H9 (cell line): ENCODE data around the gene CBFA2T2. TPM values are rescaled to one million over a fixed set of nuclear protein-coding genes. Genes with fewer than 3 reads are reported as not detected.

Source experiments
- DNase-seq: peaks from one replicate; pipeline ENCODE4 v3.0.0-alpha.2; 2017
- H2AFZ ChIP-seq: one replicate; pipeline ENCODE4 v1.6.1; 2013; ENCODE audit warnings: mild to moderate bottlenecking, low read length, control low read depth, moderate library complexity
- H2AK5ac ChIP-seq: 2 replicates; pipeline ENCODE4 v1.6.1; 2013; ENCODE audit warnings: low read length, control low read depth, mixed read lengths; ENCODE audit not compliant: insufficient read length
- H2BK120ac ChIP-seq: one replicate; pipeline ENCODE4 v1.6.1; 2013; ENCODE audit warnings: low read depth, mild to moderate bottlenecking, low read length, control low read depth, inconsistent platforms; ENCODE audit not compliant: poor library complexity, severe bottlenecking
- H2BK12ac ChIP-seq: 2 replicates; pipeline ENCODE4 v1.6.1; 2013; ENCODE audit warnings: low read length, control low read depth, mixed read lengths, low read depth; ENCODE audit not compliant: insufficient read length
- H2BK15ac ChIP-seq: 2 replicates; pipeline ENCODE4 v1.6.1; 2013; ENCODE audit warnings: low read depth, low read length, control low read depth
- H2BK20ac ChIP-seq: one replicate; pipeline ENCODE4 v1.6.1; 2013; ENCODE audit warnings: low read depth, mild to moderate bottlenecking, low read length, control low read depth, inconsistent platforms; ENCODE audit not compliant: poor library complexity, severe bottlenecking
- H2BK5ac ChIP-seq: 2 replicates; pipeline ENCODE4 v1.6.1; 2013; ENCODE audit warnings: low read length, control low read depth, mixed read lengths; ENCODE audit not compliant: insufficient read length
- H3K14ac ChIP-seq: 2 replicates; pipeline ENCODE4 v1.6.1; 2013; ENCODE audit warnings: low read length, control low read depth; ENCODE audit not compliant: insufficient read depth
- H3K18ac ChIP-seq: 2 replicates; pipeline ENCODE4 v1.6.1; 2013; ENCODE audit warnings: low read depth, mild to moderate bottlenecking, mixed read lengths, low read length, control low read depth; ENCODE audit not compliant: insufficient read length
- H3K23ac ChIP-seq: 2 replicates; pipeline ENCODE4 v1.6.1; 2013; ENCODE audit warnings: low read length, control low read depth, mixed read lengths, low read depth; ENCODE audit not compliant: insufficient read length
- H3K23me2 ChIP-seq: 2 replicates; pipeline ENCODE4 v1.6.1; 2013; ENCODE audit warnings: low read depth, mild to moderate bottlenecking, mixed read lengths, low read length, control low read depth; ENCODE audit not compliant: insufficient read length, poor library complexity, severe bottlenecking
- H3K27ac ChIP-seq: 2 replicates; pipeline ENCODE4 v1.5.1; 2013; ENCODE audit warnings: low read length, control low read depth, mixed read lengths, low read depth; ENCODE audit not compliant: insufficient read length
- H3K27me3 ChIP-seq: 2 replicates; pipeline ENCODE4 v1.6.1; 2013; ENCODE audit warnings: low read length, control low read depth, inconsistent platforms; ENCODE audit not compliant: insufficient read depth
- H3K4ac ChIP-seq: 2 replicates; pipeline ENCODE4 v1.6.1; 2013; ENCODE audit warnings: low read depth, mild to moderate bottlenecking, control low read depth, inconsistent platforms, low read length, moderate library complexity
- H3K4me1 ChIP-seq: 2 replicates; pipeline ENCODE4 v1.6.1; 2013; ENCODE audit warnings: low read length, control low read depth, inconsistent platforms; ENCODE audit not compliant: insufficient read depth
- H3K4me2 ChIP-seq: 2 replicates; pipeline ENCODE4 v1.6.1; 2013; ENCODE audit warnings: low read length, control low read depth, mixed read lengths; ENCODE audit not compliant: insufficient read length, insufficient read depth
- H3K56ac ChIP-seq: 2 replicates; pipeline ENCODE4 v1.6.1; 2013; ENCODE audit warnings: low read depth, mild to moderate bottlenecking, mixed read lengths, low read length, control low read depth; ENCODE audit not compliant: insufficient read length
- H3K79me1 ChIP-seq: 2 replicates; pipeline ENCODE4 v1.6.1; 2013; ENCODE audit warnings: low read depth, mild to moderate bottlenecking, moderate library complexity, low read length, control low read depth, inconsistent platforms; ENCODE audit not compliant: insufficient read depth, poor library complexity, severe bottlenecking
- H3K79me2 ChIP-seq: 2 replicates; pipeline ENCODE4 v1.6.1; 2013; ENCODE audit warnings: low read length, control low read depth, inconsistent platforms; ENCODE audit not compliant: insufficient read depth
- H3K9ac ChIP-seq: 2 replicates; pipeline ENCODE4 v1.6.1; 2013; ENCODE audit warnings: low read length, control low read depth, mixed read lengths; ENCODE audit not compliant: insufficient read length; ENCODE audit errors: extremely low read depth
- H3K9me3 ChIP-seq: one replicate; pipeline ENCODE4 v1.6.1; 2013; ENCODE audit warnings: low read depth, low read length, inconsistent platforms; ENCODE audit not compliant: control insufficient read depth
- H3T11ph ChIP-seq: one replicate; pipeline ENCODE4 v1.6.1; 2013; ENCODE audit warnings: mild to moderate bottlenecking, low read length, control low read depth, inconsistent platforms
- H4K20me1 ChIP-seq: one replicate; pipeline ENCODE4 v1.6.1; 2013; ENCODE audit not compliant: control insufficient read depth, insufficient read length, insufficient read depth
- H4K5ac ChIP-seq: 2 replicates; pipeline ENCODE4 v1.6.1; 2013; ENCODE audit warnings: low read depth, mild to moderate bottlenecking, mixed read lengths, low read length, control low read depth; ENCODE audit not compliant: insufficient read length
- H4K8ac ChIP-seq: replicated peaks from 2 replicates; pipeline ENCODE4 v1.6.1; 2013; ENCODE audit warnings: low read length, control low read depth, mixed read lengths, low read depth; ENCODE audit not compliant: insufficient read length
- H4K91ac ChIP-seq: 2 replicates; pipeline ENCODE4 v1.6.1; 2013; ENCODE audit warnings: low read depth, mild to moderate bottlenecking, moderate library complexity, mixed read lengths, low read length, control low read depth; ENCODE audit not compliant: insufficient read length
- H3K27ac Mint-ChIP-seq, 3 experiments: 2 replicates in 2 of 3; 3 replicates in 1 of 3; pipeline ENCODE4 v1.8.0; 2020 to 2021; ENCODE audit warnings: mixed read lengths in 3 of 3, mild to moderate bottlenecking in 1 of 3, moderate library complexity in 1 of 3
- H3K27me3 Mint-ChIP-seq: 2 replicates; pipeline ENCODE4 v1.8.0; 2021; ENCODE audit warnings: low read depth, mild to moderate bottlenecking, moderate library complexity, mixed read lengths
- H3K36me3 Mint-ChIP-seq, 3 experiments: 2 replicates in 2 of 3; 3 replicates in 1 of 3; pipeline ENCODE4 v1.8.0; 2020 to 2021; ENCODE audit warnings: low read depth in 3 of 3, mixed read lengths in 3 of 3; ENCODE audit not compliant: insufficient read depth in 1 of 3
- H3K4me1 Mint-ChIP-seq, 2 experiments: 2 replicates each; pipeline ENCODE4 v1.8.0; 2020; ENCODE audit warnings: mixed read lengths in 2 of 2
- H3K4me3 Mint-ChIP-seq, 2 experiments: 2 replicates in 1 of 2; 3 replicates in 1 of 2; pipeline ENCODE4 v1.8.0; 2020 to 2021; ENCODE audit warnings: mild to moderate bottlenecking in 2 of 2, mixed read lengths in 2 of 2, moderate library complexity in 1 of 2
- H3K9me3 Mint-ChIP-seq, 2 experiments: 2 replicates in 1 of 2; 3 replicates in 1 of 2; pipeline ENCODE4 v1.8.0; 2020; ENCODE audit warnings: mild to moderate bottlenecking in 2 of 2, mixed read lengths in 2 of 2, moderate library complexity in 1 of 2
- WGBS: extraction: QIAGEN DNeasy Blood & Tissue Kit; methylation state at CpG from one replicate; pipeline ENCODE4 v1.1.7; 2013; ENCODE audit warnings: missing lambda C conversion rate, low lambda C conversion rate, mixed read lengths; ENCODE audit not compliant: insufficient read length; ENCODE audit errors: extremely low coverage; 5-methylcytosine and 5-hydroxymethylcytosine counted together
- total RNA-seq: library from RNA; stranded (reverse); gene quantifications from 2 replicates; pipeline ENCODE4 v1.2.1, GENCODE V29; 2021
- TF ChIP-seq, protein P1 (sequence below): fragments of 200-600 bp; sonication (generic); conservative IDR thresholded peaks from 3 replicates; pipeline ENCODE4 v1.8.0; 2021; ENCODE audit warnings: antibody characterized with exemption, mild to moderate bottlenecking

Gene CBFA2T2
- total RNA-seq, 1 experiment from 2014 or later, result 11.2 TPM

DNA sequence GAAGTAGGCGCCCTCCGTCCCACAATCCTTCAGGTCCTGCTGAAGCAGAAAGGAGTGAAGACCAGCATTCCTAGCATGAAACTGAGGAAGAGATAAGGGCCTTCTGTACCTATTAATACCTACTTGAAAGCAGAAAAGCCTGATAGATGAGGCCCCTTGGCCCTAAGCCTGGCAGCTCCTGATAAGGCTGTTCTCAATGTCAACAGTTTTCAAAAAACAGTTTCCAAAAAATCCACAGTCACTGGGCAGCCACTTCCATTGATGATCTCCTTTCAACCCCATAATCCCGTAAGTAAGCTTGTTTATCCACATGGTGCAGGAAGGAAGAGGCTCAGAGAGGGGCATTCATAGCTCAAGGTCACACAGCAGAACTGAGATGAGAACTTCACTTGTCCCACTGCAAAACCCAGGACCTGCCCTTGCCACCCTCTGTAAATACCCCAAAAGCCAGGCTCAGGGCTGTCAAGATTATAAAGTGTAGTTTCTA, 199.1 kb downstream of the CBFA2T2 start:
- no CpG with 5 or more reads among the region's 3 CpGs for WGBS
- H2BK120ac ChIP-seq, result no peak overlapping the region
- no peak overlapping the region for H4K5ac ChIP-seq
- no peak overlapping the region for H2BK5ac ChIP-seq
- H3K4me1 ChIP-seq, result no peaks in the 10 kb centered on the region
- no peak overlapping the region for H3K4ac ChIP-seq
- H3K4me2 ChIP-seq, result no peak overlapping the region
- H2BK15ac ChIP-seq, result no peak overlapping the region
- Mint-ChIP-seq H3K9me3 (no peaks in the 10 kb centered on the region), H3K4me3 (no peak overlapping the region), H3K27ac (no peak overlapping the region), H3K4me1 (peaks cover 38% of the 10 kb centered on the region in 2 experiments), H3K36me3 (peaks cover 0 to 4% (median 0%) of the 10 kb centered on the region in 3 experiments; a peak in 2 of 7 replicates), H3K27me3 (peaks cover 63% of the 10 kb centered on the region)
- H3K14ac ChIP-seq, result no peak overlapping the region
- no peak overlapping the region for H3T11ph ChIP-seq
- H2BK20ac ChIP-seq, result no peak overlapping the region
- no peak overlapping the region for H3K18ac ChIP-seq
- H3K27me3 ChIP-seq, result no peaks in the 10 kb centered on the region
- no peak overlapping the region for H3K56ac ChIP-seq
- H3K27ac ChIP-seq, result no peak overlapping the region
- no peak overlapping the region for H4K91ac ChIP-seq
- H4K20me1 ChIP-seq, result no peaks in the 10 kb centered on the region
- H2AK5ac ChIP-seq, result no peak overlapping the region
- peaks cover 10% of the 10 kb centered on the region for H3K23me2 ChIP-seq
- no peak overlapping the region for H2AFZ ChIP-seq
- no peak for DNase-seq
- H3K79me1 ChIP-seq, result no peaks in the 10 kb centered on the region
- H3K9me3 ChIP-seq, result no peaks in the 10 kb centered on the region
- no peak overlapping the region for H3K23ac ChIP-seq
- TF ChIP-seq, protein P1, sequence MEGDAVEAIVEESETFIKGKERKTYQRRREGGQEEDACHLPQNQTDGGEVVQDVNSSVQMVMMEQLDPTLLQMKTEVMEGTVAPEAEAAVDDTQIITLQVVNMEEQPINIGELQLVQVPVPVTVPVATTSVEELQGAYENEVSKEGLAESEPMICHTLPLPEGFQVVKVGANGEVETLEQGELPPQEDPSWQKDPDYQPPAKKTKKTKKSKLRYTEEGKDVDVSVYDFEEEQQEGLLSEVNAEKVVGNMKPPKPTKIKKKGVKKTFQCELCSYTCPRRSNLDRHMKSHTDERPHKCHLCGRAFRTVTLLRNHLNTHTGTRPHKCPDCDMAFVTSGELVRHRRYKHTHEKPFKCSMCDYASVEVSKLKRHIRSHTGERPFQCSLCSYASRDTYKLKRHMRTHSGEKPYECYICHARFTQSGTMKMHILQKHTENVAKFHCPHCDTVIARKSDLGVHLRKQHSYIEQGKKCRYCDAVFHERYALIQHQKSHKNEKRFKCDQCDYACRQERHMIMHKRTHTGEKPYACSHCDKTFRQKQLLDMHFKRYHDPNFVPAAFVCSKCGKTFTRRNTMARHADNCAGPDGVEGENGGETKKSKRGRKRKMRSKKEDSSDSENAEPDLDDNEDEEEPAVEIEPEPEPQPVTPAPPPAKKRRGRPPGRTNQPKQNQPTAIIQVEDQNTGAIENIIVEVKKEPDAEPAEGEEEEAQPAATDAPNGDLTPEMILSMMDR, result no peak
- peaks cover 1% of the 10 kb centered on the region; the same call in 1 of the 2 replicates for H3K79me2 ChIP-seq
- H4K8ac ChIP-seq, result no peak overlapping the region
- no peak overlapping the region for H2BK12ac ChIP-seq
- H3K9ac ChIP-seq, result no peak overlapping the region
